SK-N-SH (cell line): Measurements from ENCODE around the gene LMBR1L. TPM values are rescaled to one million over a fixed set of nuclear protein-coding genes. Genes with fewer than 3 reads are reported as not detected.
A peak's percentile ranks its signal among the peaks of the same experiment; 100 is the strongest.

ENCODE experiments used
- CTCF ChIA-PET: fragments of 300-600, 350-600 bp; formaldehyde crosslinking; extraction: SDS; loops from one replicate; lab custom pipeline; 2021; lab: Yijun Ruan, JAX
- POLR2A ChIA-PET: fragments of 350-600 bp; sonication (Branson Sonifier 250); formaldehyde crosslinking; extraction: SDS; loops from one replicate; lab custom pipeline; 2020; ENCODE audit warnings: antibody characterized with exemption, inconsistent platforms; lab: Yijun Ruan, JAX
- DNase-seq: peaks from one replicate; pipeline ENCODE4 v3.0.0; 2012
- H2AFZ ChIP-seq: fragments of 200-600 bp; sonication (generic); 2 replicates; pipeline ENCODE4 v1.8.1; 2016; ENCODE audit warnings: antibody characterized with exemption, mild to moderate bottlenecking, low read depth
- H3F3A ChIP-seq: fragments of 200-600 bp; sonication (generic); replicated peaks from 2 replicates; pipeline ENCODE3; 2016; ENCODE audit warnings: antibody characterized with exemption, mild to moderate bottlenecking; ENCODE audit not compliant: insufficient read depth
- H3K27ac ChIP-seq, 2 experiments: fragments of 200-500 bp in 1 of 2; fragments of 200-600 bp in 1 of 2; sonication (Bioruptor generic) in 1 of 2; sonication (generic), shearing (Covaris generic) in 1 of 2; 2 replicates each; pipeline versions ENCODE4 v1.5.1 to v1.6.1; 2014 to 2016; ENCODE audit warnings: low read depth in 2 of 2, inconsistent platforms in 1 of 2, low read length in 1 of 2, mild to moderate bottlenecking in 1 of 2, mixed read lengths in 1 of 2
- H3K27me3 ChIP-seq: fragments of 200-600 bp; sonication (generic), shearing (Covaris generic); 2 replicates; pipeline ENCODE4 v1.6.1; 2016; ENCODE audit warnings: mixed run types; ENCODE audit not compliant: insufficient read depth
- H3K36me3 ChIP-seq, 2 experiments: fragments of 200-500 bp in 1 of 2; fragments of 200-600 bp in 1 of 2; sonication (Bioruptor generic) in 1 of 2; sonication (generic) in 1 of 2; replicated peaks in 1 of 2; 2 replicates each; pipeline versions ENCODE3 to v1.5.1; 2014 to 2016; ENCODE audit warnings: low read length in 1 of 2, mild to moderate bottlenecking in 1 of 2; ENCODE audit not compliant: insufficient read depth in 2 of 2, control insufficient read depth in 1 of 2
- H3K4me1 ChIP-seq, 2 experiments: fragments of 200-500 bp in 1 of 2; fragments of 200-600 bp in 1 of 2; sonication (Bioruptor generic) in 1 of 2; sonication (generic), shearing (Covaris generic) in 1 of 2; 2 replicates each; pipeline versions ENCODE4 v1.5.1 to v1.6.1; 2014 to 2016; ENCODE audit warnings: low read depth in 1 of 2, low read length in 1 of 2, mixed run types in 1 of 2; ENCODE audit not compliant: insufficient read depth in 2 of 2, control insufficient read depth in 1 of 2
- H3K4me2 ChIP-seq: fragments of 200-600 bp; sonication (generic), shearing (Covaris generic); 2 replicates; pipeline ENCODE4 v1.6.1; 2017; ENCODE audit warnings: mixed run types
- H3K4me3 ChIP-seq, 2 experiments: fragments of 200-500 bp in 1 of 2; fragments of 200-600 bp in 1 of 2; sonication (Bioruptor generic) in 1 of 2; sonication (generic), shearing (Covaris generic) in 1 of 2; 2 replicates each; pipeline versions ENCODE4 v1.5.1 to v1.8.1; 2014 to 2016; ENCODE audit warnings: low read depth in 2 of 2, inconsistent platforms in 1 of 2, low read length in 1 of 2, mild to moderate bottlenecking in 1 of 2, mixed read lengths in 1 of 2, moderate library complexity in 1 of 2
- H3K79me2 ChIP-seq: fragments of 200-600 bp; sonication (generic); 2 replicates; pipeline ENCODE4 v1.8.1; 2017; ENCODE audit warnings: mild to moderate bottlenecking; ENCODE audit not compliant: insufficient read depth
- H3K9ac ChIP-seq: fragments of 200-600 bp; sonication (generic); 2 replicates; pipeline ENCODE4 v1.6.1; 2017; ENCODE audit warnings: mixed run types
- H3K9me2 ChIP-seq: fragments of 200-600 bp; sonication (generic); 2 replicates; pipeline ENCODE4 v1.6.1; 2017; ENCODE audit warnings: mixed run types
- H3K9me3 ChIP-seq: fragments of 200-600 bp; sonication (generic); 2 replicates; pipeline ENCODE4 v1.6.1; 2017; ENCODE audit warnings: mixed run types, mild to moderate bottlenecking, moderate library complexity
- H4K20me1 ChIP-seq: fragments of 200-600 bp; sonication (generic); 2 replicates; pipeline ENCODE4 v1.6.1; 2017; ENCODE audit warnings: mild to moderate bottlenecking, mixed run types; ENCODE audit not compliant: insufficient read depth
- CHD2 ChIP-seq: fragments of 150-350 bp; IDR thresholded peaks from 2 replicates; pipeline ENCODE4 v1.6.1; 2018; ENCODE audit warnings: low read length; ENCODE audit not compliant: partially characterized antibody
- ELF1 ChIP-seq: IDR thresholded peaks from 2 replicates; pipeline ENCODE4 v1.4.0; 2012
- EZH2phosphoT487 ChIP-seq: fragments of 200-600 bp; sonication (generic); IDR thresholded peaks from 2 replicates; pipeline ENCODE4 v1.6.1; 2017; ENCODE audit warnings: low read depth, mixed run types, mild to moderate bottlenecking, antibody characterized with exemption, moderate library complexity, borderline replicate concordance
- FOSL2 ChIP-seq: IDR thresholded peaks from 2 replicates; pipeline ENCODE4 v1.4.0; 2012; ENCODE audit warnings: low read depth, mild to moderate bottlenecking, moderate library complexity, borderline replicate concordance
- FOXJ3 ChIP-seq: sonication (generic); formaldehyde crosslinking; IDR thresholded peaks from 2 replicates; pipeline ENCODE4 v1.5.1; 2020; ENCODE audit warnings: mild to moderate bottlenecking, missing genetic modification reagents
- FOXM1 ChIP-seq: IDR thresholded peaks from 2 replicates; pipeline ENCODE4 v1.4.0; 2012; ENCODE audit warnings: low read depth, mild to moderate bottlenecking
- GATA2 ChIP-seq: sonication (generic); formaldehyde crosslinking; IDR thresholded peaks from 2 replicates; pipeline ENCODE4 v1.5.0; 2020; ENCODE audit warnings: mild to moderate bottlenecking, missing genetic modification reagents
- MEF2A ChIP-seq: IDR thresholded peaks from 2 replicates; pipeline ENCODE4 v1.4.0; 2012; ENCODE audit warnings: low read depth, borderline replicate concordance
- MXI1 ChIP-seq: IDR thresholded peaks from 2 replicates; pipeline ENCODE4 v1.6.1; 2012; ENCODE audit warnings: mild to moderate bottlenecking, low read depth, low read length, improper control_type of control experiment
- POLR2AphosphoS5 ChIP-seq: IDR thresholded peaks from 2 replicates; pipeline ENCODE4 v1.6.1; 2012; ENCODE audit warnings: low read depth, low read length
- RAD21 ChIP-seq: IDR thresholded peaks from 2 replicates; pipeline ENCODE4 v1.6.1; 2012; ENCODE audit warnings: mild to moderate bottlenecking, low read length
- SIN3A ChIP-seq: IDR thresholded peaks from 2 replicates; pipeline ENCODE4 v1.6.1; 2012; ENCODE audit warnings: low read depth, mild to moderate bottlenecking, low read length, moderate library complexity, borderline replicate concordance
- SMC3 ChIP-seq: IDR thresholded peaks from 2 replicates; pipeline ENCODE4 v1.6.1; 2012; ENCODE audit warnings: low read depth, low read length, improper control_type of control experiment
- TCF12 ChIP-seq: IDR thresholded peaks from 2 replicates; pipeline ENCODE4 v1.4.0; 2012
- TEAD4 ChIP-seq: IDR thresholded peaks from 2 replicates; pipeline ENCODE4 v1.4.0; 2012; ENCODE audit warnings: mild to moderate bottlenecking, borderline replicate concordance; ENCODE audit not compliant: insufficient read depth
- USF2 ChIP-seq: fragments of 150-350 bp; IDR thresholded peaks from 2 replicates; pipeline ENCODE4 v1.6.1; 2017; ENCODE audit warnings: antibody characterized with exemption, low read length, low read depth, borderline replicate concordance
- YY1 ChIP-seq: IDR thresholded peaks from 2 replicates; pipeline ENCODE4 v1.4.0; 2012; ENCODE audit warnings: low read depth, mild to moderate bottlenecking
- WGBS: methylation state at CpG from one replicate; pipeline ENCODE4 v1.1.6; 2017; ENCODE audit warnings: low lambda C conversion rate; 5-methylcytosine and 5-hydroxymethylcytosine counted together
- polyA plus RNA-seq, 3 experiments: library from polyadenylated mRNA; depleted of rRNA; stranded (reverse); fragments of >200 nt; gene quantifications; 2 replicates each; pipeline ENCODE4 v1.2.3, GENCODE V29; 2012
- TF ChIP-seq, protein P1 (sequence below): IDR thresholded peaks from 2 replicates; pipeline ENCODE4; 2012
- TF ChIP-seq, protein P2 (sequence below): IDR thresholded peaks from 2 replicates; pipeline ENCODE4 v1.4.0; 2012; ENCODE audit warnings: low read depth, borderline replicate concordance

Gene LMBR1L
- polyA plus RNA-seq, 1 of the 3 experiments (the other 2 are of a cell fraction), result 61.4 TPM

GRCh38 chr12:49088150-49088931 is 22.3 kb downstream of the LMBR1L start (continued):
- TF ChIP-seq, protein P1, sequence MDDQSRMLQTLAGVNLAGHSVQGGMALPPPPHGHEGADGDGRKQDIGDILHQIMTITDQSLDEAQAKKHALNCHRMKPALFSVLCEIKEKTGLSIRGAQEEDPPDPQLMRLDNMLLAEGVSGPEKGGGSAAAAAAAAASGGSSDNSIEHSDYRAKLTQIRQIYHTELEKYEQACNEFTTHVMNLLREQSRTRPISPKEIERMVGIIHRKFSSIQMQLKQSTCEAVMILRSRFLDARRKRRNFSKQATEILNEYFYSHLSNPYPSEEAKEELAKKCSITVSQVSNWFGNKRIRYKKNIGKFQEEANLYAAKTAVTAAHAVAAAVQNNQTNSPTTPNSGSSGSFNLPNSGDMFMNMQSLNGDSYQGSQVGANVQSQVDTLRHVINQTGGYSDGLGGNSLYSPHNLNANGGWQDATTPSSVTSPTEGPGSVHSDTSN, result peak; percentile 44; the same call in 1 of the 2 replicates

DNA sequence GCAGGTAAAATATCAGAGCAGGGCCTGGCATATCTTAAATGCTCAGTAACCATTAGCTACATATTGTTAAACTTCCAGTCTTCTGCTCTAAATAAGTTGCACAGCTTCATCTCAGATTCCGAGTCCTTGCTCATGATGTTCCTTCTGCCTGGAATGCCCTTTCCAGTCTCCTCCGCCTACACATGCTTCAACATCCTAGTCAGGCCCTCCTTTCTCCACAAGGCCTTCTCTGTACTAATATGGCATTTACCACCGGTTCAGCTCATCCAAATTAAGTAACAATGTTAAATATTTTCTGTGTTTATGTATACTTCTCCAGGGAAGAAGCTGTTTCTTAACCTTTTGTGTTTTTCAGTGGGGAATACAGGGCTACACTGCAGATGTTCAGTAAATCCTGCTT is 24.5 kb downstream of the LMBR1L start:
- peaks cover 0 to 19% of the 10 kb centered on the region in 2 experiments; a peak in 1 of 4 replicates for H3K4me1 ChIP-seq
- H3K9ac ChIP-seq, result no peak overlapping the region
- POLR2A ChIA-PET, result interaction anchor here (0.6 to 1.2 kb wide), 2 partner anchors 44 to 73 kb away, joined by 3 read pairs; no protein-coding TSS in a partner anchor
- H3K79me2 ChIP-seq, result no peaks in the 10 kb centered on the region
- H3K27me3 ChIP-seq, result no peaks in the 10 kb centered on the region
- H3K4me2 ChIP-seq, result no peak overlapping the region
- no peak for TF ChIP-seq YY1
- no peak for TF ChIP-seq TCF12
- TF ChIP-seq MXI1, result no peak
- no peak for TF ChIP-seq POLR2AphosphoS5
- no peak for TF ChIP-seq RAD21
- TF ChIP-seq SIN3A, result no peak
- TF ChIP-seq GATA2 (CRISPR knock-in tag), result no peak
- TF ChIP-seq, protein P2, sequence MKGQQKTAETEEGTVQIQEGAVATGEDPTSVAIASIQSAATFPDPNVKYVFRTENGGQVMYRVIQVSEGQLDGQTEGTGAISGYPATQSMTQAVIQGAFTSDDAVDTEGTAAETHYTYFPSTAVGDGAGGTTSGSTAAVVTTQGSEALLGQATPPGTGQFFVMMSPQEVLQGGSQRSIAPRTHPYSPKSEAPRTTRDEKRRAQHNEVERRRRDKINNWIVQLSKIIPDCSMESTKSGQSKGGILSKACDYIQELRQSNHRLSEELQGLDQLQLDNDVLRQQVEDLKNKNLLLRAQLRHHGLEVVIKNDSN, result no peak
- no peak for TF ChIP-seq SMC3
- no peak for TF ChIP-seq EZH2phosphoT487
- TF ChIP-seq MEF2A, result no peak
- no peak for TF ChIP-seq FOSL2
- TF ChIP-seq TEAD4, result no peak
- TF ChIP-seq CHD2, result no peak
- TF ChIP-seq USF2, result no peak
- TF ChIP-seq FOXM1, result no peak
- no peak for TF ChIP-seq FOXJ3 (CRISPR knock-in tag)
- no peak for TF ChIP-seq ELF1
- DNase-seq, result no peak
- H3K36me3 ChIP-seq, result no peaks in the 10 kb centered on the region
- CTCF ChIA-PET, result interaction anchor here (0.9 to 12.8 kb wide), 11 partner anchors 14 to 256 kb away, joined by 3 to 315 read pairs (median 3); partner anchors contain the start of genes DHH, LMBR1L, RHEBL1 and TUBA1B
- H4K20me1 ChIP-seq, result no peaks in the 10 kb centered on the region
- no peak overlapping the region for H3K27ac ChIP-seq
- H3K9me2 ChIP-seq, result no peaks in the 10 kb centered on the region
- no peak overlapping the region for H2AFZ ChIP-seq
- H3K4me3 ChIP-seq, result no peak overlapping the region
- H3K9me3 ChIP-seq, result no peaks in the 10 kb centered on the region
- WGBS, result 69% methylated on average over 3 of the region's 3 CpGs
- H3F3A ChIP-seq, result peaks cover 3% of the 10 kb centered on the region
